Sigmoid colon (tissue), 7 donors: ENCODE measurements around the gene PRRT1B. TPM values are rescaled to one million over a fixed set of nuclear protein-coding genes. Genes with fewer than 3 reads are reported as not detected.
A peak's percentile ranks its signal among the peaks of the same experiment; 100 is the strongest.

Source experiments
- DNase-seq: peaks from one replicate; pipeline ENCODE4 v3.0.0-alpha.2; 2019
- H3K27ac ChIP-seq, 4 donors: fragments of 200-600 bp; sonication (generic); one replicate each; pipeline ENCODE4 v1.5.1; 2016 to 2019; ENCODE audit warnings: mild to moderate bottlenecking in 1 of 4
- H3K27me3 ChIP-seq, 3 donors: fragments of 200-600 bp; sonication (generic); one replicate each; pipeline ENCODE4 v1.5.1; 2019; ENCODE audit warnings: mild to moderate bottlenecking in 1 of 3
- H3K36me3 ChIP-seq, 4 donors: fragments of 200-600 bp; sonication (generic); one replicate each; pipeline ENCODE4 v1.5.1; 2016 to 2019
- H3K4me1 ChIP-seq, 4 donors: fragments of 200-600 bp; sonication (generic); one replicate each; pipeline ENCODE4 v1.5.1; 2017 to 2019
- H3K4me3 ChIP-seq, 4 donors: fragments of 200-600 bp; sonication (generic); one replicate each; pipeline ENCODE4 v1.5.1; 2017 to 2019; ENCODE audit warnings: mild to moderate bottlenecking in 2 of 4, moderate library complexity in 1 of 4
- H3K9me3 ChIP-seq, 4 donors: fragments of 200-600 bp in 3 of 4; sonication (generic) in 3 of 4; one replicate each; pipeline versions ENCODE4 v1.5.1 to v1.6.1; 2013 to 2019
- CTCF ChIP-seq, 4 experiments: fragments of 450-650 bp in 3 of 4; fragments of 200-600 bp in 1 of 4; IDR thresholded peaks; one replicate each; pipeline ENCODE4 v1.5.1; 2016 to 2019; ENCODE audit warnings: antibody characterized with exemption in 4 of 4, mild to moderate bottlenecking in 3 of 4, moderate library complexity in 2 of 4
- EP300 ChIP-seq, 4 donors: sonication (generic); formaldehyde crosslinking; IDR thresholded peaks; one replicate each; pipeline ENCODE4 v1.6.1; 2017; ENCODE audit warnings: antibody characterized with exemption in 4 of 4
- POLR2A ChIP-seq, 2 donors: fragments of 450-650 bp; IDR thresholded peaks; one replicate each; pipeline ENCODE4 v1.6.1; 2016; ENCODE audit warnings: antibody characterized with exemption in 2 of 2, mild to moderate bottlenecking in 2 of 2, moderate library complexity in 2 of 2
- POLR2AphosphoS5 ChIP-seq, 4 donors: sonication (generic); formaldehyde crosslinking; IDR thresholded peaks; one replicate each; pipeline ENCODE4 v1.6.1; 2017; ENCODE audit warnings: antibody characterized with exemption in 4 of 4
- WGBS, 2 donors: extraction: QIAGEN DNeasy Blood & Tissue Kit; methylation state at CpG; one replicate each; pipeline ENCODE4 v1.1.7; 2013; 5-methylcytosine and 5-hydroxymethylcytosine counted together
- intact Hi-C: fragments of 100-400 bp; cut with DNase I; formaldehyde crosslinking; loops from one replicate; pipeline ENCODE4 v1.15.1; 2023
- polyA plus RNA-seq, 3 donors: library from polyadenylated mRNA; stranded (reverse); fragments of 200-250 nt; gene quantifications; one replicate each; pipeline ENCODE4 v1.2.3, GENCODE V29; 2013
- total RNA-seq, 4 donors: library from RNA; depleted of rRNA; stranded (reverse); fragments of >200 nt; gene quantifications; one replicate each; pipeline ENCODE4 v1.1.0, GENCODE V29; 2016
- donor health status: healthy with polysubstance abuse.
- donor health status: Bipolar disorder and iron deficiency.
- donor health status: healthy.

PRRT1B gene
- total and polyA plus RNA-seq, 7 donors = 0.45 to 3.6 (median 1.4) TPM; not detected in 4

DNA sequence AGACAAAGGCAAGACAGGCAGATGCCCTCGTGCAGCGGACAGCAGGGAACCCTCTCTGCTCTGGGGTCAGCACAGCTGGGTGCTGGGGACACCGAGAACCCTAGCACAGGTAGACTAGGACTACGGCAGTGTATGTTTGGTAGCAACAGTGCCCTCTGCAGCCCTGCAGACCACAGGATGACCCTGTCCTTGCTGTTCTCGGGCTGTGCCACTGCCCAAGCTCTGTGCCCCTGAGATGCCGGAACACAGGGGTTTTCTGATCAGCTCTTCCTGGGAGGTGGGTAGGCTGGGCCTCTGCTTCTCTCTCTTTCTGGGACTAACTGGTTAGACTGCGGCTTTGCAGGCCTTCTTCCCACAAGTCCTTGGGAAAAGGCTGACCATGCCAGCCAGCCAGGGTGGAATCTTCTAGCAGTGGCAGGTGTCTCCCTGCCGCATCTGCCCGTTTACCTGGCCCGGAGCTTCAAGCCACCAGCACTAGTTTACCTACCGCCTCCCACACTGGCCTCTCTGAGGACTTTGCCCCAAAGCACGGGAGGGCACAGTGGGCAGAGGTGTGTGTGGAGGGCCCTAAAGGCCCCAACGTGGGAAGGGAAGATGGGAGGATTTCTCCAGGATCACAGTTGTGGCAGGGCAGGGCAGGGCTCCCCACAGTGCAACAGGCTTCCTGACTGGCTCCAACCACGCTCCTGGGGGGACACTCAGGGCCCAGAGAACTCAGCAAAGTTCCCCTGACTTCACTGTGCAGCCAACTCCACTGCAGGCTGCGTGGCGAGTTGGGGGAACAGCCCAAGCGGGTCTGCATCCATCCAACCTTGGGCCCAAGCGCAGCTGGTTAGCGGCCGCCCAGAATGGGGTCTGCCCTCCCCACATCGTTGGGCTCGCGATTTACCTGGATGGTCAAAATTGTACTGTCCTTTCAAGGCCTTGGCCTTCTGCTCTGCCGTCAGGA lies 15.5 kb upstream of the PRRT1B start:
- Histone ChIP-seq H3K27me3 (no peaks in the 10 kb centered on the region), H3K27ac (peak overlapping the region; percentile 84 to 87 (median 86)), H3K9me3 (no peaks in the 10 kb centered on the region), H3K4me1 (peaks cover 0 to 20% (median 15%) of the 10 kb centered on the region in 4 donors), H3K36me3 (peaks cover 16 to 48% (median 36%) of the 10 kb centered on the region in 4 donors), H3K4me3 (peak overlapping the region; percentile 75 to 99 (median 88))
- intact Hi-C loops = loop anchor here (5.0 kb wide), 1 partner anchor 207 kb away; no protein-coding TSS in a partner anchor
- peak; percentile 46 for DNase-seq
- TF ChIP-seq POLR2A (IDR thresholded peaks at IDR 0.05) (no peak), EP300 (IDR thresholded peaks at IDR 0.05) (no peak), POLR2AphosphoS5 (IDR thresholded peaks at IDR 0.05) (no peak), CTCF (IDR thresholded peaks at IDR 0.05) (no peak)
- WGBS, 2 donors = 47 to 65% methylated on average over 24 of the region's 24 CpGs

DNA sequence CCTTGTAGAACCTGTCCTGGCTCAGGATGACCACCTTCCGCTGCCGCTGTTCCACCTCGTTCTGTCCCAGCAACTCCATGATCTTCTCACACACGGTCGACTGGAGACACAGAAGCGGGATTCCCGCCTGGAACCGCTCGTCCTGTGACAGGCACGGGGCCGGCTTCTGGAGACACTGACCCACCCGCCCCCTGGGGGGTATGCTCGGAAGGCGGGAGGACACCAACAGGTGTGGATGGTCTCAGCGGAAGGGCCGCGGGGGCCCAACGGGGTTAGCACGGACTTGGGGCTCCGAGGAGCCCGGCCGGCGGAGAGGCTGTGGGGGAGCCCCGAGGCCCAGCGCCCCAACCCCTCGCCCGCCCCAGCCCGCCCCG lies 14.8 kb upstream of the PRRT1B start:
- DNase-seq = peak; percentile 76
- H3K9me3 ChIP-seq = no peaks in the 10 kb centered on the region

DNA sequence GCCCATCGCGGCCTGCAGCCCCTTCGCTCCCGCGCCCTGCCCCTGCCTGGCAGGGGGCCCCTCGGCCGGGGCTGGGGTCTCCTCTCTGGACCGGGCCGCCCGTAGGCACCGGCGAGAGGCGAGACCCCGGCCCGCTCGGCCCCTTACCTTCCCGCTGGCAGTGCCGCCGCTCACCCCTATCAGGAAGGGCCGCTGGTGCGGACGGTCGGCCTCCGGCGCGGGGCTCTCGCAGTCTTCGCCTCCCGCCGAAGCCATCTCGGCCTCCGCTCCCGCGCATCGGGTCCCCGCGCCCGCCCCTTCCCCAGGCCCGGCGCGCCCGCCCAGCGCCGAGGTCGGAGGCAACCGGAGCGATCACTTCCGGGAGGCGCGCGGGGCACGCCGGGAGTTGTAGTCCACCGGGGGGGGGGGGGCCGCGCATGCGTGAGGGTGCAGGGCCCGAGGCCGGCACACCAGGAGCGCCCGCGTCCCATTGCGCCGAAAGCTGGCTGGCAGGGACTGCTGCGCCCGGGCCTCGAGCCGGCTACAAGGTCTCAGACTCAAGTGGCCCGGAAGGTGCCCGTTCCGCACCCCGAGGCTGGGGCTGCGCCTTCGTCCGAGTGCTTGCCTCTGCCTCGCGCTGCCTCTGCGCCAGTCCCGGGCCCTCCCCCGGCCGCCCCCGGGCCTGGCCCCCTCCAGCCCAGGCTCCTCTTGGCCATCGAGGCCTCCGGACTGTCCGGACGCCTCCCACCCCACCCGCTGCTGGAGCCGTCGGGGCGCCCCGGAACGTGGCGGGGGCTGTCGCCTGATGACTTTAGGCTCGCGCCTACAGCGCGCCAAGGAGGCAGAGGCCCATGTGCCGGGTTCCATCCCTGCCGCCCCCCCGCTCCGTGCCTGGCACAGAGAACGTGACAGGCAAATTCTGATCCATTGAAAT lies 14.1 kb upstream of the PRRT1B start, which contains the start of gene UCK1:
Gene UCK1 (minus strand): TSS at position 344 of the 913 bp plus-strand sequence. CDS start 89 bp downstream, at position 255.
- Histone ChIP-seq H3K27me3 (no peaks in the 10 kb centered on the region), H3K27ac (peak within 1 kb of the TSS; percentile 84 to 87 (median 86)), H3K4me3 (peak within 1 kb of the TSS; percentile 75 to 99 (median 88)), H3K4me1 (peaks cover 0 to 20% (median 15%) of the 10 kb centered on the region in 4 donors), H3K36me3 (peaks cover 16 to 35% (median 28%) of the 10 kb centered on the region in 4 donors), H3K9me3 (no peaks in the 10 kb centered on the region)
- DNase-seq = peak; percentile 90
- TF ChIP-seq CTCF (IDR thresholded peaks at IDR 0.05) (no peak), EP300 (IDR thresholded peaks at IDR 0.05) (no peak), POLR2A (IDR thresholded peaks at IDR 0.05) (peak; percentile 55 to 58), POLR2AphosphoS5 (IDR thresholded peaks at IDR 0.05) (peak; percentile 64 to 91 (median 78))
- 11 to 12% methylated on average over 103 of the region's 103 CpGs for whole genome bisulfite sequencing, 2 donors
- intact Hi-C loops = loop anchor here (5.0 kb wide), 1 partner anchor 206 kb away; no protein-coding TSS in a partner anchor

More for the DNA sequence above, 14.8 kb upstream of the PRRT1B start:
- WGBS, 2 donors = 2 to 5% methylated on average over 29 of the region's 29 CpGs
- H3K27me3 ChIP-seq = no peaks in the 10 kb centered on the region
- H3K27ac ChIP-seq = peak overlapping the region; percentile 84 to 87 (median 86)
- H3K4me1 ChIP-seq = peaks cover 0 to 20% (median 15%) of the 10 kb centered on the region in 4 donors
- intact Hi-C loops = loop anchor here (5.0 kb wide), 1 partner anchor 207 kb away; no protein-coding TSS in a partner anchor
- TF ChIP-seq POLR2A (IDR thresholded peaks at IDR 0.05) (no peak), CTCF (IDR thresholded peaks at IDR 0.05) (peak in 1 of 4 experiments; percentile 27)
- peak overlapping the region; percentile 75 to 99 (median 88) for H3K4me3 ChIP-seq
- peaks cover 16 to 42% (median 31%) of the 10 kb centered on the region in 4 donors for H3K36me3 ChIP-seq

DNA sequence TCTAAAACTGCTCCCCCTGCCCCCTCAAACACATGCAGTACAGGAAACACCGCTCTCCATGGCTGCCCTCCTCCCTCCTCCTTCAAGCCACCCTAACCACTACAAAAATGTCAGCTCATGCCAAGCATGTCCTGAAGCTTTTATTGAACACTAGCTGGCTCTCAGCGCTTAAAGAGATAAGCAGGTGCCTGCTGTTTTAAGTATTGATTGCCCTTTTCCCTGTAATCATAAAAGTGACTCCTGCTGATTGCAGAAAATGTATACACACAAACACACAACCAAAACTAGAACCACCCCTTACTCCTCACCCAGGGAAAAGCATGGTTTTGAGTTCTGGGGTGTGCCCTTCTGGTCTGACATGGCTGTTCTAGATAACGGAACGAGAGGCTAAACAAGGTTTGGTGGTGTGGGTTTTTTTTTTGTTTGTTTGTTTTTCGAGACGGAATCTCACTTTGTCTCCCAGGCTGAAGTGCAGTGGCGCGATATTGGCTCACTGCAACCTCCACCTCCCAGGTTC lies 10.5 kb upstream of the PRRT1B start:
- H3K27me3 ChIP-seq = no peaks in the 10 kb centered on the region
- no peak for TF ChIP-seq CTCF (IDR thresholded peaks at IDR 0.05)
- no peak for TF ChIP-seq EP300 (IDR thresholded peaks at IDR 0.05)
- no peak for TF ChIP-seq POLR2AphosphoS5 (IDR thresholded peaks at IDR 0.05)
- TF ChIP-seq POLR2A (IDR thresholded peaks at IDR 0.05) = no peak
- H3K4me1 ChIP-seq = peaks cover 0 to 17% (median 12%) of the 10 kb centered on the region in 4 donors
- DNase-seq = no peak
- WGBS, 2 donors = 7 to 36% methylated on average over 8 of the region's 8 CpGs
- H3K36me3 ChIP-seq = no peaks in the 10 kb centered on the region
- intact Hi-C loops = loop anchor here (5.0 kb wide), 1 partner anchor 203 kb away; no protein-coding TSS in a partner anchor
- H3K9me3 ChIP-seq = no peaks in the 10 kb centered on the region
- H3K4me3 ChIP-seq = no peak overlapping the region
- H3K27ac ChIP-seq = no peak overlapping the region
